OCI-LY7 (cell line): ENCODE measurements around the gene SCYL3. TPM values are rescaled to one million over a fixed set of nuclear protein-coding genes. Genes with fewer than 3 reads are reported as not detected.

Source experiments
- BruUV-seq: library from RNA; stranded (reverse); fragments of 400-500 nt; replicated peaks from 2 replicates; lab custom pipeline; 2021; lab: Mats Ljungman, UMichigan
- CTCF ChIA-PET: fragments of 300-600 bp; sonication (Branson Sonifier 250); formaldehyde crosslinking; loops from one replicate; lab custom pipeline; 2022; ENCODE audit warnings: antibody characterized with exemption; ENCODE audit not compliant: unreplicated experiment; lab: Charles Lee
- POLR2A ChIA-PET: fragments of 300-600 bp; sonication (Branson Sonifier 250); formaldehyde crosslinking; loops from one replicate; lab custom pipeline; 2022; ENCODE audit warnings: antibody characterized with exemption; lab: Charles Lee
- DNase-seq: peaks from one replicate; pipeline ENCODE4 v3.0.0-alpha.2; 2015; ENCODE audit warnings: low spot score
- H2AFZ ChIP-seq: fragments of 200-600 bp; sonication (generic), shearing (Covaris generic); 2 replicates; pipeline ENCODE4 v1.6.1; 2014; ENCODE audit warnings: mild to moderate bottlenecking, antibody characterized with exemption, low read length, moderate library complexity
- H3K27ac ChIP-seq: fragments of 200-600 bp; sonication (generic); 2 replicates; pipeline ENCODE4 v1.5.1; 2014; ENCODE audit warnings: mixed run types, low read depth, mild to moderate bottlenecking, moderate library complexity, low read length, inconsistent platforms; ENCODE audit not compliant: poor library complexity, severe bottlenecking
- H3K36me3 ChIP-seq: fragments of 200-600 bp; sonication (generic); 2 replicates; pipeline ENCODE4 v1.6.1; 2014; ENCODE audit warnings: mild to moderate bottlenecking, antibody characterized with exemption, low read length, moderate library complexity, mixed read lengths; ENCODE audit not compliant: insufficient read depth
- H3K4me1 ChIP-seq: fragments of 200-600 bp; sonication (generic); 2 replicates; pipeline ENCODE4 v1.5.1; 2014; ENCODE audit warnings: mild to moderate bottlenecking, low read length; ENCODE audit not compliant: insufficient read depth, poor library complexity, severe bottlenecking
- H3K4me2 ChIP-seq: fragments of 200-600 bp; sonication (generic); 2 replicates; pipeline ENCODE4 v1.6.1; 2014; ENCODE audit warnings: mild to moderate bottlenecking, low read length
- H3K4me3 ChIP-seq: fragments of 200-600 bp; sonication (generic); 2 replicates; pipeline ENCODE4 v1.5.1; 2014; ENCODE audit warnings: mild to moderate bottlenecking, low read depth, low read length; ENCODE audit not compliant: poor library complexity, severe bottlenecking
- H3K79me2 ChIP-seq: fragments of 200-600 bp; sonication (generic); 2 replicates; pipeline ENCODE4 v1.6.1; 2016; ENCODE audit warnings: low read depth, mild to moderate bottlenecking, low read length, moderate library complexity, mixed read lengths; ENCODE audit not compliant: insufficient read depth
- H3K9me2 ChIP-seq: fragments of 200-600 bp; sonication (generic); 2 replicates; pipeline ENCODE4 v1.6.1; 2016; ENCODE audit warnings: mild to moderate bottlenecking, low read length, mixed read lengths; ENCODE audit not compliant: insufficient read depth
- H3K9me3 ChIP-seq: fragments of 200-600 bp; sonication (generic); 2 replicates; pipeline ENCODE4 v1.6.1; 2014; ENCODE audit warnings: mild to moderate bottlenecking, mixed run types, low read length, mixed read lengths
- H4K20me1 ChIP-seq: fragments of 200-600 bp; sonication (generic); 2 replicates; pipeline ENCODE4 v1.6.1; 2014; ENCODE audit warnings: mild to moderate bottlenecking, antibody characterized with exemption, low read length, moderate library complexity, mixed read lengths; ENCODE audit not compliant: insufficient read depth
- EZH2phosphoT487 ChIP-seq: fragments of 200-600 bp; sonication (generic); IDR thresholded peaks from 2 replicates; pipeline ENCODE4 v1.6.1; 2018; ENCODE audit warnings: low read depth, borderline replicate concordance, mild to moderate bottlenecking, mixed run types, antibody characterized with exemption, low read length, moderate library complexity, mixed read lengths
- intact Hi-C: fragments of 100-400 bp; cut with micrococcal nuclease; formaldehyde crosslinking; loops from one replicate; pipeline ENCODE4 v1.10.0; 2022; ENCODE audit not compliant: unreplicated experiment
- total RNA-seq, 2 experiments: library from RNA; depleted of rRNA in 1 of 2; stranded (reverse); fragments of >200 nt in 1 of 2; shearing (Covaris generic) in 1 of 2; gene quantifications; 2 replicates each; pipeline ENCODE4 v1.2.3, GENCODE V29; 2014 to 2022
- TF ChIP-seq, protein P1 (sequence below): fragments of 200-600 bp; sonication (generic); conservative IDR thresholded peaks from 2 replicates; pipeline ENCODE4 v1.5.1; 2014; ENCODE audit warnings: mild to moderate bottlenecking, antibody characterized with exemption, low read length, moderate library complexity, mixed read lengths

Gene SCYL3
- total RNA-seq, 2 experiments from 2014 or later: 5.9 to 7.6 TPM

- H3K4me3 ChIP-seq: no peak overlapping the region
- TF ChIP-seq EZH2phosphoT487: no peak
- TF ChIP-seq, protein P1, sequence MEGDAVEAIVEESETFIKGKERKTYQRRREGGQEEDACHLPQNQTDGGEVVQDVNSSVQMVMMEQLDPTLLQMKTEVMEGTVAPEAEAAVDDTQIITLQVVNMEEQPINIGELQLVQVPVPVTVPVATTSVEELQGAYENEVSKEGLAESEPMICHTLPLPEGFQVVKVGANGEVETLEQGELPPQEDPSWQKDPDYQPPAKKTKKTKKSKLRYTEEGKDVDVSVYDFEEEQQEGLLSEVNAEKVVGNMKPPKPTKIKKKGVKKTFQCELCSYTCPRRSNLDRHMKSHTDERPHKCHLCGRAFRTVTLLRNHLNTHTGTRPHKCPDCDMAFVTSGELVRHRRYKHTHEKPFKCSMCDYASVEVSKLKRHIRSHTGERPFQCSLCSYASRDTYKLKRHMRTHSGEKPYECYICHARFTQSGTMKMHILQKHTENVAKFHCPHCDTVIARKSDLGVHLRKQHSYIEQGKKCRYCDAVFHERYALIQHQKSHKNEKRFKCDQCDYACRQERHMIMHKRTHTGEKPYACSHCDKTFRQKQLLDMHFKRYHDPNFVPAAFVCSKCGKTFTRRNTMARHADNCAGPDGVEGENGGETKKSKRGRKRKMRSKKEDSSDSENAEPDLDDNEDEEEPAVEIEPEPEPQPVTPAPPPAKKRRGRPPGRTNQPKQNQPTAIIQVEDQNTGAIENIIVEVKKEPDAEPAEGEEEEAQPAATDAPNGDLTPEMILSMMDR: no peak
- BruUV-seq: no TSS peak
- no peaks in the 10 kb centered on the region for H3K9me2 ChIP-seq
- no peak overlapping the region for H3K4me2 ChIP-seq
- H3K27ac ChIP-seq: no peak overlapping the region
- H3K9me3 ChIP-seq: no peaks in the 10 kb centered on the region
- CTCF ChIA-PET: no interaction called here
- H3K4me1 ChIP-seq: peaks cover 3% of the 10 kb centered on the region
- H3K79me2 ChIP-seq: no peaks in the 10 kb centered on the region
- H3K36me3 ChIP-seq: no peaks in the 10 kb centered on the region
- POLR2A ChIA-PET: interaction anchor here (1.2 kb wide), 1 partner anchor 12 kb away, joined by 4 read pairs; no protein-coding TSS in a partner anchor
- no peaks in the 10 kb centered on the region for H4K20me1 ChIP-seq
- H2AFZ ChIP-seq: no peak overlapping the region
- no peak for DNase-seq
- intact Hi-C loops: no loop called here
Measured at GRCh38 chr1:169915150-169915549, 21.5 kb upstream of the SCYL3 start.

GRCh38 chr1:169914531-169914930 is 20.8 kb upstream of the SCYL3 start:
- Histone ChIP-seq H3K4me2 (no peak overlapping the region), H2AFZ (no peak overlapping the region), H4K20me1 (no peaks in the 10 kb centered on the region), H3K9me2 (no peaks in the 10 kb centered on the region), H3K4me3 (no peak overlapping the region), H3K27ac (no peak overlapping the region), H3K4me1 (peaks cover 3% of the 10 kb centered on the region), H3K79me2 (no peaks in the 10 kb centered on the region), H3K36me3 (no peaks in the 10 kb centered on the region), H3K9me3 (no peaks in the 10 kb centered on the region)
- no TSS peak for BruUV-seq
- intact Hi-C loops: no loop called here
- TF ChIP-seq EZH2phosphoT487: no peak
- TF ChIP-seq, protein P1: no peak
- ChIA-PET POLR2A (interaction anchor here (1.2 kb wide), 1 partner anchor 13 kb away, joined by 4 read pairs; no protein-coding TSS in a partner anchor), CTCF (no interaction called here)
- no peak for DNase-seq

- intact Hi-C loops: no loop called here
- Histone ChIP-seq H3K9me3 (no peaks in the 10 kb centered on the region), H3K4me2 (no peak overlapping the region), H3K27ac (no peak overlapping the region), H3K4me1 (no peaks in the 10 kb centered on the region), H3K4me3 (no peak overlapping the region), H2AFZ (no peak overlapping the region), H3K79me2 (no peaks in the 10 kb centered on the region), H3K36me3 (no peaks in the 10 kb centered on the region), H4K20me1 (no peaks in the 10 kb centered on the region), H3K9me2 (no peaks in the 10 kb centered on the region)
- DNase-seq: no peak
- BruUV-seq: no TSS peak
- ChIA-PET CTCF (no interaction called here), POLR2A (interaction anchor here (1.1 to 1.3 kb wide), 2 partner anchors 8 to 11 kb away, joined by 3 read pairs; no protein-coding TSS in a partner anchor)
- TF ChIP-seq, protein P1: no peak
- no peak for TF ChIP-seq EZH2phosphoT487
Measured at GRCh38 chr1:169909499-169909898, 15.8 kb upstream of the SCYL3 start.
